ENCODE measurements around the gene UQCC2.

The UQCC2 gene

GRCh38 chr6:33711140-33712129, at the start of gene UQCC2:
Gene UQCC2 (minus strand): TSS chr6:33711700. CDS start chr6:33711686, 14 bp downstream.
- peak; percentile 98 for DNase-seq

GRCh38 chr6:33759887-33760629, 48.6 kb upstream of the UQCC2 start:
- DNase-seq = no peak

GRCh38 chr6:33758815-33759216, 47.3 kb upstream of the UQCC2 start:
- no peak for DNase-seq

- DNase-seq = no peak
Observed at GRCh38 chr6:33757906-33758305, 46.4 kb upstream of the UQCC2 start.

GRCh38 chr6:33757113-33757512, 45.6 kb upstream of the UQCC2 start:
- no peak for DNase-seq

GRCh38 chr6:33756211-33756954, 44.9 kb upstream of the UQCC2 start:
- no peak for DNase-seq

GRCh38 chr6:33755070-33755869, 43.8 kb upstream of the UQCC2 start:
- no peak for DNase-seq

- no peak for DNase-seq
Observed at GRCh38 chr6:33754222-33754621, 42.7 kb upstream of the UQCC2 start.

- DNase-seq = no peak
Observed at GRCh38 chr6:33752646-33753015, 41.1 kb upstream of the UQCC2 start.

- no peak for DNase-seq
Observed at GRCh38 chr6:33751771-33752645, 40.5 kb upstream of the UQCC2 start.

- DNase-seq = no peak
Observed at GRCh38 chr6:33750244-33750991, 38.9 kb upstream of the UQCC2 start.

- DNase-seq = no peak
Observed at GRCh38 chr6:33749401-33749800, 37.9 kb upstream of the UQCC2 start.

- no peak for DNase-seq
Observed at GRCh38 chr6:33748841-33749240, 37.3 kb upstream of the UQCC2 start.

- no peak for DNase-seq
Observed at GRCh38 chr6:33747823-33748222, 36.3 kb upstream of the UQCC2 start.

GRCh38 chr6:33746651-33747100, 35.2 kb upstream of the UQCC2 start, which contains the start of gene IP6K3:
Gene IP6K3 (minus strand): TSS chr6:33746905. CDS start chr6:33735476, 11,429 bp downstream.
- DNase-seq = no peak

- DNase-seq = no peak
Observed at GRCh38 chr6:33746036-33746600, 34.6 kb upstream of the UQCC2 start.

- DNase-seq = no peak
Observed at GRCh38 chr6:33745548-33745947, 34.0 kb upstream of the UQCC2 start.

- no peak for DNase-seq
Observed at GRCh38 chr6:33744895-33745546, 33.5 kb upstream of the UQCC2 start.

All from stimulated activated CD4-positive, alpha-beta T cell treated with anti-CD3 and anti-CD28 coated beads, Interleukin-1b, Interleukin-23, amount 100 ng/mL, for 48 hours (primary cell).